ENCODE measurements around the gene FHIT. TPM values are rescaled to one million over a fixed set of nuclear protein-coding genes. Genes with fewer than 3 reads are reported as not detected.

FHIT gene
- total and polyA plus RNA-seq, 10 of the 15 experiments (the other 5 are each of a cell fraction or from before 2014, with no cell fraction given): 4.2 to 14.9 (median 9.4) TPM

- RAD21 ChIA-PET (ENCODE audit: unreplicated experiment): no interaction called here
- DNase-seq (ENCODE audit: low read depth, low spot score) (no peak), ATAC-seq (no peak), FAIRE-seq (no peak)
- 68% methylated on average over 6 of the region's 6 CpGs for WGBS (ENCODE audit: insufficient coverage, insufficient replicate concordance, low lambda C conversion rate, missing lambda C conversion rate)
- no TSS peak for BruUV-seq (replicated peaks)
- SMC1A ChIA-PET (ENCODE audit: uncharacterized antibody, unreplicated experiment): no interaction called here
- Histone ChIP-seq H3K4me2 (ENCODE audit: control insufficient read depth, insufficient read depth) (no peak overlapping the region), H3K27me3 (replicated peaks in 1 of 2; ENCODE audit: control insufficient read depth in 2 of 2, insufficient read depth in 2 of 2, low read length in 1 of 2) (no peaks in the 10 kb centered on the region), H3K79me2 (ENCODE audit: control insufficient read depth, insufficient read depth, low read length) (no peaks in the 10 kb centered on the region), H3K9ac (ENCODE audit: control insufficient read depth, insufficient read depth, low read length) (no peak overlapping the region), H3K27ac (ENCODE audit: control insufficient read depth, insufficient read depth) (no peak overlapping the region), H4K20me1 (ENCODE audit: control insufficient read depth, insufficient read depth) (no peaks in the 10 kb centered on the region), H3K4me3 (no peak overlapping the region), H3K4me1 (ENCODE audit: control insufficient read depth, insufficient read depth, low read length) (no peaks in the 10 kb centered on the region), H3K36me3 (ENCODE audit: control insufficient read depth in 2 of 2, insufficient read depth in 2 of 2, low read length in 1 of 2) (no peaks in the 10 kb centered on the region), H2AFZ (ENCODE audit: control insufficient read depth, low read depth, low read length) (no peak overlapping the region), H3K9me3 (replicated peaks; ENCODE audit: control insufficient read depth, insufficient read depth, low read length) (no peaks in the 10 kb centered on the region; the same call in 2 of the 3 replicates)
- in situ Hi-C loops (cut with MboI): no loop called here
- CTCF ChIA-PET: interaction anchor here (0.6 kb wide), 1 partner anchor 1478 kb away, joined by 6 read pairs; no protein-coding TSS in a partner anchor
- intact Hi-C loops (cut with micrococcal nuclease; ENCODE audit: unreplicated experiment): no loop called here
- POLR2A ChIA-PET: no interaction called here
- TF ChIP-seq JUND (IDR thresholded peaks at IDR 0.05; ENCODE audit: low read depth, low read length) (no peak), SMC3 (IDR thresholded peaks at IDR 0.05; ENCODE audit: borderline replicate concordance, low read length) (no peak), JUNB (IDR thresholded peaks at IDR 0.05) (no peak), DPF2 (IDR thresholded peaks at IDR 0.05) (no peak), SP1 (IDR thresholded peaks at IDR 0.05; ENCODE audit: low read depth, low read length) (no peak), RBBP5 (conservative IDR thresholded peaks at IDR 0.05) (no peak), MTA3 (IDR thresholded peaks at IDR 0.05; ENCODE audit: borderline replicate concordance, low read length) (no peak), CBX5 (IDR thresholded peaks at IDR 0.05; ENCODE audit: low read depth) (no peak), IRF3 (IDR thresholded peaks at IDR 0.05) (no peak), ZNF207 (IDR thresholded peaks at IDR 0.05; ENCODE audit: borderline replicate concordance) (no peak), BHLHE40 (IDR thresholded peaks at IDR 0.05; ENCODE audit: borderline replicate concordance in 1 of 2, low read depth in 2 of 2, low read length in 1 of 2) (no peak), EP300 (IDR thresholded peaks at IDR 0.05; ENCODE audit: borderline replicate concordance in 1 of 2, control insufficient read depth in 1 of 2, low read depth in 2 of 2, low read length in 2 of 2) (no peak), SUZ12 (IDR thresholded peaks at IDR 0.05; ENCODE audit: unreplicated experiment) (no peak), MXI1 (IDR thresholded peaks at IDR 0.05; ENCODE audit: low read depth, low read length) (no peak), ZSCAN29 (IDR thresholded peaks at IDR 0.05) (no peak)
- TF ChIP-seq, protein P1, sequence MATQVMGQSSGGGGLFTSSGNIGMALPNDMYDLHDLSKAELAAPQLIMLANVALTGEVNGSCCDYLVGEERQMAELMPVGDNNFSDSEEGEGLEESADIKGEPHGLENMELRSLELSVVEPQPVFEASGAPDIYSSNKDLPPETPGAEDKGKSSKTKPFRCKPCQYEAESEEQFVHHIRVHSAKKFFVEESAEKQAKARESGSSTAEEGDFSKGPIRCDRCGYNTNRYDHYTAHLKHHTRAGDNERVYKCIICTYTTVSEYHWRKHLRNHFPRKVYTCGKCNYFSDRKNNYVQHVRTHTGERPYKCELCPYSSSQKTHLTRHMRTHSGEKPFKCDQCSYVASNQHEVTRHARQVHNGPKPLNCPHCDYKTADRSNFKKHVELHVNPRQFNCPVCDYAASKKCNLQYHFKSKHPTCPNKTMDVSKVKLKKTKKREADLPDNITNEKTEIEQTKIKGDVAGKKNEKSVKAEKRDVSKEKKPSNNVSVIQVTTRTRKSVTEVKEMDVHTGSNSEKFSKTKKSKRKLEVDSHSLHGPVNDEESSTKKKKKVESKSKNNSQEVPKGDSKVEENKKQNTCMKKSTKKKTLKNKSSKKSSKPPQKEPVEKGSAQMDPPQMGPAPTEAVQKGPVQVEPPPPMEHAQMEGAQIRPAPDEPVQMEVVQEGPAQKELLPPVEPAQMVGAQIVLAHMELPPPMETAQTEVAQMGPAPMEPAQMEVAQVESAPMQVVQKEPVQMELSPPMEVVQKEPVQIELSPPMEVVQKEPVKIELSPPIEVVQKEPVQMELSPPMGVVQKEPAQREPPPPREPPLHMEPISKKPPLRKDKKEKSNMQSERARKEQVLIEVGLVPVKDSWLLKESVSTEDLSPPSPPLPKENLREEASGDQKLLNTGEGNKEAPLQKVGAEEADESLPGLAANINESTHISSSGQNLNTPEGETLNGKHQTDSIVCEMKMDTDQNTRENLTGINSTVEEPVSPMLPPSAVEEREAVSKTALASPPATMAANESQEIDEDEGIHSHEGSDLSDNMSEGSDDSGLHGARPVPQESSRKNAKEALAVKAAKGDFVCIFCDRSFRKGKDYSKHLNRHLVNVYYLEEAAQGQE (IDR thresholded peaks at IDR 0.05; ENCODE audit: low read depth, low read length): no peak
These were observed 1205.0 kb downstream of the FHIT start for GRCh38 chr3:60046210-60046609.
